Peyer's patch (tissue), 4 donors: ENCODE data around the gene COL4A5. TPM values are rescaled to one million over a fixed set of nuclear protein-coding genes. Genes with fewer than 3 reads are reported as not detected.

Experiments used
- DNase-seq, 3 donors: peaks; one replicate each; pipeline ENCODE4 v3.0.0-alpha.2; 2017 to 2019
- H3K27ac ChIP-seq, 4 donors: fragments of 200-600 bp; sonication (generic); one replicate each; pipeline ENCODE4 v1.5.1; 2016 to 2019
- H3K27me3 ChIP-seq, 2 donors: fragments of 200-600 bp; sonication (generic); one replicate each; pipeline ENCODE4 v1.5.1; 2019
- H3K36me3 ChIP-seq, 3 donors: fragments of 200-600 bp; sonication (generic); one replicate each; pipeline ENCODE4 v1.5.1; 2016 to 2019
- H3K4me1 ChIP-seq, 4 donors: fragments of 200-600 bp; sonication (generic); one replicate each; pipeline ENCODE4 v1.5.1; 2016 to 2019
- H3K4me3 ChIP-seq, 4 donors: fragments of 200-600 bp; sonication (generic); 1 replicate in 3 of 4; 2 replicates in 1 of 4; pipeline ENCODE4 v1.5.1; 2016 to 2019; ENCODE audit warnings: mild to moderate bottlenecking in 1 of 4
- H3K9me3 ChIP-seq, 4 donors: fragments of 200-600 bp; sonication (generic); one replicate each; pipeline ENCODE4 v1.5.1; 2016 to 2019; ENCODE audit warnings: mild to moderate bottlenecking in 1 of 4
- POLR2A ChIP-seq, 2 donors: fragments of 450-650 bp; IDR thresholded peaks; one replicate each; pipeline ENCODE4 v1.5.1; 2017; ENCODE audit warnings: antibody characterized with exemption in 2 of 2, mild to moderate bottlenecking in 2 of 2, moderate library complexity in 2 of 2
- total RNA-seq, 4 donors: library from RNA; depleted of rRNA; stranded (reverse); fragments of >200 nt; gene quantifications; one replicate each; pipeline ENCODE4 v1.1.0, GENCODE V29; 2016
- TF ChIP-seq, protein P1 (sequence below), 6 experiments: fragments of 450-650 bp in 4 of 6; fragments of 200-600 bp in 2 of 6; sonication (generic) in 1 of 6; IDR thresholded peaks; one replicate each; pipeline ENCODE4 v1.5.1; 2017 to 2019; ENCODE audit warnings: antibody characterized with exemption in 6 of 6, mild to moderate bottlenecking in 3 of 6, moderate library complexity in 1 of 6

COL4A5 gene
- total RNA-seq, 4 donors from 2014 or later, result 1.2 to 18.2 (median 8.1) TPM

DNA sequence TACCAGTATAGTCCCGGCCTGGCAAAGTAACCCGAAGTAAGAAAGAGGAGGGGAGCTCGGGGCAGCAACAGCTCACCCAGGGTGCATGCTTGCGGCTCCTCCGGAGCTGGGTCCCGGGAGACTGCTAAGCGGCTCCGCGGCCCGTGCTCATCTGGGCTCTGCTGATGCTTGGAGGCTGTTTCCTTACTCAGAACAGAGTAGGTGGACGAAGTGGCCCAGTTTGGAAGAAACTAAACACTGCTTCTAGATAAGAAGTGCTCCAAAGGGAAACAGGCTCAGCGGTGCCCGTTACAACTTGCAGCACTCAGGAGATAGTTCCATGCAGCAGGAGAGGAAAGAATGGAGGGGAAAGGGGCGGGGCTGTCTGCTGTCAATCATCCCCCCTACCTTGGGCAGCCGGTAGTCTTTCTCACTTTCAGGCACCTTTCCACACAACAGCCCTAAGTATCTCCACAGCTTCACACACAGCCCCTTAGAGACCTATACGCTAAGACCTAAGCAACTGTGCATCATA is 1.5 kb upstream of the COL4A5 start, which contains the start of gene COL4A6:
COL4A6 (minus strand) TSS at position 313 of the 514 bp plus-strand sequence; CDS start at position 87, 226 bp downstream.
- Histone ChIP-seq H3K4me3 (peak within 1 kb of the TSS in 1 of 4 donors; percentile 39), H3K4me1 (no peaks in the 10 kb centered on the region), H3K9me3 (no peaks in the 10 kb centered on the region), H3K27ac (no peak within 1 kb of the TSS), H3K27me3 (no peaks in the 10 kb centered on the region), H3K36me3 (no peaks in the 10 kb centered on the region)
- no peak for DNase-seq
- TF ChIP-seq, protein P1, sequence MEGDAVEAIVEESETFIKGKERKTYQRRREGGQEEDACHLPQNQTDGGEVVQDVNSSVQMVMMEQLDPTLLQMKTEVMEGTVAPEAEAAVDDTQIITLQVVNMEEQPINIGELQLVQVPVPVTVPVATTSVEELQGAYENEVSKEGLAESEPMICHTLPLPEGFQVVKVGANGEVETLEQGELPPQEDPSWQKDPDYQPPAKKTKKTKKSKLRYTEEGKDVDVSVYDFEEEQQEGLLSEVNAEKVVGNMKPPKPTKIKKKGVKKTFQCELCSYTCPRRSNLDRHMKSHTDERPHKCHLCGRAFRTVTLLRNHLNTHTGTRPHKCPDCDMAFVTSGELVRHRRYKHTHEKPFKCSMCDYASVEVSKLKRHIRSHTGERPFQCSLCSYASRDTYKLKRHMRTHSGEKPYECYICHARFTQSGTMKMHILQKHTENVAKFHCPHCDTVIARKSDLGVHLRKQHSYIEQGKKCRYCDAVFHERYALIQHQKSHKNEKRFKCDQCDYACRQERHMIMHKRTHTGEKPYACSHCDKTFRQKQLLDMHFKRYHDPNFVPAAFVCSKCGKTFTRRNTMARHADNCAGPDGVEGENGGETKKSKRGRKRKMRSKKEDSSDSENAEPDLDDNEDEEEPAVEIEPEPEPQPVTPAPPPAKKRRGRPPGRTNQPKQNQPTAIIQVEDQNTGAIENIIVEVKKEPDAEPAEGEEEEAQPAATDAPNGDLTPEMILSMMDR (IDR thresholded peaks at IDR 0.05), result no peak
- no peak for TF ChIP-seq POLR2A (IDR thresholded peaks at IDR 0.05)

DNA sequence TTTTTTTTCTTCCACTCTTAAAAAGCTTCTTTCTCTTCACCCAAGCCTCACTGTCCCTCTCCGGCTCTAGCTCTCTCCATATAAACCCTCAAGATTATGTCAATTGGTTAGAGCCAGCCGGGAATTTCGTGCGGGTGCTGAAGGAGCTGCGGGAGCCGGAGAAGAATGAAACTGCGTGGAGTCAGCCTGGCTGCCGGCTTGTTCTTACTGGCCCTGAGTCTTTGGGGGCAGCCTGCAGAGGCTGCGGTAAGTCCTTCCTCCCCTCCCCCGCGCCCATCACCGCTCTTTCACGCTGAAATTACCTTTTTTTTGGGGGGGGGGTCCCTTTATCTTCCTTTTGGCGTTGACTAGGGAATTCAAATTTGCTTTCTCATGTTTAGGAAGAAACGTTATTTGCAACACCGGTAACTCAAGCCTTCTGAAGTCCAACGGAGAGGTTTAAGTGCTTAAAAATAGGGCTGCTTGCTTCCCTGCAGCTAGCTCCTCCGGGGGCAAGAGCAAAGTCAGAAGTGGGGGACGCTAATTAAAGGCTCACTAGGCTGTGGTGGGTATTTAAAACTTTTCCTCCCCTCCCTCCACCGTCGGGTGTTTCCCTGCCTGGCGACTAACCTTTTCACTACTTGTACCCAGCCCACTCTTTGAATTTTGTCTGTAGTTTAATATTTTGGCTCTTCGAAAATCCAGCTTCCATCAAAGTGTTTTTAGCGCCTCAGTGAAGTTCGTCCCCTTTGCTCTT is 491 bp downstream of the COL4A5 start:
- H3K4me3 ChIP-seq, result peak overlapping the region in 3 of 4 donors; percentile 20 to 39 (median 36)
- no peak for DNase-seq
- peak overlapping the region in 1 of 4 donors; percentile 61 for H3K27ac ChIP-seq
- no peaks in the 10 kb centered on the region for H3K9me3 ChIP-seq
- no peaks in the 10 kb centered on the region for H3K27me3 ChIP-seq
- no peaks in the 10 kb centered on the region for H3K36me3 ChIP-seq
- TF ChIP-seq, protein P1 (IDR thresholded peaks at IDR 0.05), result no peak
- no peak for TF ChIP-seq POLR2A (IDR thresholded peaks at IDR 0.05)
- no peaks in the 10 kb centered on the region for H3K4me1 ChIP-seq

DNA sequence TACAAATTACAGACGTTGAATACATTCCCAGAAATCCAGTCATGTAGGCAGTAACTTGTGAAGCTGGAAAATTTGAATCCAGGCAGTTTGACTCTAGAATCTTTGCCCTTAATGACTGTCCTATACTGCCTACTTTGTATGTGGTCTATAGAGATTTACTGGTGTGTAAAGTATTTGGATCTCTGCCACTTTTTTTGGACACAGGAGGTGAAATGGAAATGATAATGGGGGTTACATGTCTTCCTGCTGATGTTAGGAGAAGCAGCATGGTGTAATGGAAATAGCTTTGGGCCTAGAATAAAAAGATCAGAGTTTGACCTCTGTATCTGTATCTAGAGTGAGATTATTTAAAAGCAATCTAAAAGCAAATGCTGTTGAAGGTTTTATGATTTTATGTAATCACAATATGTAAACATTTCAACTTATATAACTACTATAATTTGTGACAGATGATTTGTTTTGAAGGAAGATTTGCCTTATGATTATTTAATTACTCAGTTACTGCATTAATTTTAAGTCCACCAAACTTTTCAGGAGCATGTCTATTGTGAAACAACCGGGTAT is 3.3 kb downstream of the COL4A5 start:
- no peak for DNase-seq

DNA sequence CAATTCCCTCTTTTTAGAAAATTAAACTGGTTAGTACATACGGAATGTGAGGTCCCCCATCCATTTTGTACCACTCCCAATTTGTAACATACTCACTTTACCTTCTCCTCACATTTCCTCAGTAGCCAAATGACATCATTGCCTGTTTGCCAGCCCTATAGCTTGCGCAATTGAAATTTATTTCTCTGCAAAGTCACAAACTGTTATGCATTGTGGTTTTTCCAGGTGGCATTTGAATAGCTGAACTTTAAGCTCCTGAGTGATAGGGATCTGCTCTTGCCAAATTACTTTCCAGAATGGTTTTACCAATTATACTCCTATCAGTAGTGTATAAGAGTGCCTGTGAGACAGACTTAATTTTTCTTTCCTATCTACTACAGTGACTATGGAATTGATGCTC is 7.7 kb downstream of the COL4A5 start:
- TF ChIP-seq, protein P1 (IDR thresholded peaks at IDR 0.05), result no peak
- TF ChIP-seq POLR2A (IDR thresholded peaks at IDR 0.05), result no peak
- DNase-seq, result no peak

More for the DNA sequence above, 3.3 kb downstream of the COL4A5 start:
- Histone ChIP-seq H3K27me3 (no peaks in the 10 kb centered on the region), H3K27ac (no peak overlapping the region), H3K4me3 (no peak overlapping the region), H3K4me1 (no peaks in the 10 kb centered on the region), H3K36me3 (no peaks in the 10 kb centered on the region), H3K9me3 (no peaks in the 10 kb centered on the region)
- no peak for TF ChIP-seq POLR2A (IDR thresholded peaks at IDR 0.05)
- TF ChIP-seq, protein P1 (IDR thresholded peaks at IDR 0.05), result no peak

DNA sequence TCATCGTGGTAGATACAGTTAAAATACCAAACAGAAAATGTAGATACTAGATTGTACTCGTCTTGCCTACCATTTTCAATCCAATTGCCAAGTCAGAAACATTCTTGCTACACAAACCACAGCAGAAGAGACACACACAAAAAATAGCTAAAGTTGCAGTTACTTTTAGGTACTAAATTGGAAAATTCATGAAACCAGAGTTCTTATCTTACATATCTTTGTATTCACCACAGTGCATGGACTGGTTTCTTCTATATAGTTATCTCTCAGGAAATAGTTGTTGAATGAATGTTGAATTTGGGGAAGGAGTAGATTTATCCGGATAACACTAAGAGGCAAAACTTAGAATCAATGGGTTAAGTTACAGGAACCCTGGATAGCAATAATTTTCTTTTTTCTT is 14.2 kb downstream of the COL4A5 start:
- no peak overlapping the region for H3K4me3 ChIP-seq
- TF ChIP-seq, protein P1 (IDR thresholded peaks at IDR 0.05), result no peak
- TF ChIP-seq POLR2A (IDR thresholded peaks at IDR 0.05), result no peak
- H3K4me1 ChIP-seq, result no peaks in the 10 kb centered on the region
- H3K27me3 ChIP-seq, result no peaks in the 10 kb centered on the region
- no peaks in the 10 kb centered on the region for H3K9me3 ChIP-seq
- H3K36me3 ChIP-seq, result no peaks in the 10 kb centered on the region
- H3K27ac ChIP-seq, result no peak overlapping the region
- no peak for DNase-seq

More for the DNA sequence above, 7.7 kb downstream of the COL4A5 start:
- Histone ChIP-seq H3K9me3 (no peaks in the 10 kb centered on the region), H3K27me3 (no peaks in the 10 kb centered on the region), H3K4me3 (no peak overlapping the region), H3K4me1 (no peaks in the 10 kb centered on the region), H3K36me3 (no peaks in the 10 kb centered on the region), H3K27ac (no peak overlapping the region)
